HG03060 (cell line): ENCODE results near the gene SFN.

Experiments
- ATAC-seq: cut with Tn5 transposase; IDR thresholded peaks from one replicate; pipeline ENCODE4 v1.9.1; 2021; ENCODE audit warnings: low read depth, moderate number of reproducible peaks; ENCODE audit not compliant: unreplicated experiment

The SFN gene

DNA sequence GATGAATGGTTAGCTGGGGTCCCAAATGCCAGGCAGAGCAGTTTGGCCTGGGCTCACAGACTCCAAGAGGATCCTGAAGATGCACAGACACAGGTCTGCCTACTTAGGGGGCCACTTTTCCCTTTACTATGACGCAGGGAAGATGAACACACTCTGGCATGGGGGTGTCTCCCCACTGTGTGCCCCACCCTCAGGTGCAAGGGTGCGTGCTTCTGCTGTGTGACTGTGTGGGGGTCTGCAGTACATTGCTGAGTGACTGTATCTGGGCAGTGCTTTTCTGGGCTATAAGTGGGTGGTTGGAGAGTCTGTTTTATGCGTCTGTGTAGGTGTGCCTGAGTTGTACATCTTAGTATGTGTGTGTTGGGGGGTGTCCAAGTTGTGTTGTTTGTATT is 47.0 kb downstream of the SFN start:
- ATAC-seq, result no peak

DNA sequence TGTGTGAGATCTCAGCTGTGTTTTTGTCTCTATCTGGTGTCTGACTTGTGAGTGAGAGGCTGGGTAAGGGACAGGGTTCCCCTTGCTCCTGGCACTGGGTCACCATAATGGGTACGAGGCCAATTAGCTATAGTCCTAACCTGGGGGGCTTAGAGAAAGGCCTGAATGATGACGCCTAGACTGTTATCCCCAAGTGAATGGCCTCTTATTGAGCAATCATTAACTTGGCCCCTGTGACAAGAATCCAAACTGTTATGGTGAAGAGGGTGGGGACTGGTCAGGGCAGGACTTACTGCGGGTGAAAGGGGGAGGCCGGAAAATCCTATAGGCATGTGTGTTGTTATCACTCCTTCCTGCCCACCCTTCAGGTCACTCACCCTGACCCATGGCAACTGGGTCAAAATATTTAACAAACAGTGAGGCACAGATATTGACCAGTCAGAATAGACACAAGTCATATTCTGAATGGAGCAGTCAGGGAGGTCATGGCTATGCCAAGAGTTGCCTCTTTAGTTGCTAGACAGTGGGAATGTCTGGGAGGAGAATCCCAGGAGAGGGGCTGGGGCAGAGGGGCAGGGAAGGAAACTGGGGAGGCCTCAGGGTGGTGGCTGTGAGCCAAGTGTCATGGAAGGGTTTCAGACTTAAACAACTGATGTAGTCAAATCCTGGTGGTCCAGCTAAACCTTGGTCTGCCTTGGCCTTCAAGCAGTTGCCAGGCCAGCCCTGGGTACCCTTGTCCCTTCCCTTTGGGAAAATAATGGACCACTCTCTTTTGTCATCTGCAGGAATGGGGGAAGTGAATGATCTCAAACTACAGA is 47.6 kb downstream of the SFN start:
- ATAC-seq, result no peak

DNA sequence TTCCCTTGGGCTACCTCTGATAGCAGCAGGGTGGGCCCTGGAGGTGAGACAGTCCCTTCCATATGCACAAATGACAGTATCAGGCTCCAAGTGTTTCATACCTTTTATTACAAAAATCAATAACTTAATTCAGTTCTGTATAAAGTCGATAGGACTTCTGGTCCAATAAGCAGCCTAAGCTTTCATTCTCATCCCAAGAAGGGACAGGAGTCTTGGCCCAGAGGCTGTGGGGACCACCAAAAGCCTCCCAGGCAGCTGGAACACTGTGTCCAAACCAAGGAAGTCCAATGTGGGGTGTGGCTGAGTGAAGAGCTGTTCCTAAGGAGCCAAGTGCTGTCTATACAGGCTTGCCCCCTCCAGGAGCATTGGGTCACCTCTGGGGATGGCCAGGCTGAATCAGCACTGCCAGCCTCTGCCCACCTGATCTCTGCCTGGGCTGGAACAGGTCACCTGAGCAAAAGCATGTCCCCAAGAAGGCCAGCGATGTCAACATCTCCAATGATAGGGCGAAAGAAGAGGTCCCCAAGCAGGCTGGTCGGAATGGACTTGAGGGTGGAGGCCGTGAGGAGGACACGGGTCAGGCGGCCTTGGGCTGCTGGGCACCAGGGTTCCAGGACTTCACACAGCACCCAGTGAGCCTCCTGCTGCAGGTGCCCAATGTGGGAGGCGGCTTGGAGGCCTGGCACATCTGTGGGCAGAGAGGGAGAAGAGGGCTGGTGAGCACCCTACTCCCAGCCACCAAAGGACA is 48.6 kb downstream of the SFN start:
- ATAC-seq, result no peak

DNA sequence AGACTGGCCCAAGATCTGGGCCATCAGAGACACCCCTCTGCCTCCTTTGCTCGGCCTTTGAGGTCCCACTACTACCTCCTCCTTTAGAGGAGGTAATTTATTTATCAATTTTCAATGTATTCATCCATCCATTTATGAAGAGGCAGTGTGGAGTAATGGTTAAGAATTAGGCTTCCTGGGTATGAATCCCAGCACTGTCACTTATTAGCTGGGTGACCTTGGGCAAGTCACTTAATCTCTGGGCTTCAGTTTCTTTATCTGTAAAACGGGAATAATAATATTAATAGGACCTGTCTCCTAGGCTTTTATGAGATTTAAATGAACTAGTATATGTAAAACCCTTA is 49.2 kb downstream of the SFN start:
- no peak for ATAC-seq

DNA sequence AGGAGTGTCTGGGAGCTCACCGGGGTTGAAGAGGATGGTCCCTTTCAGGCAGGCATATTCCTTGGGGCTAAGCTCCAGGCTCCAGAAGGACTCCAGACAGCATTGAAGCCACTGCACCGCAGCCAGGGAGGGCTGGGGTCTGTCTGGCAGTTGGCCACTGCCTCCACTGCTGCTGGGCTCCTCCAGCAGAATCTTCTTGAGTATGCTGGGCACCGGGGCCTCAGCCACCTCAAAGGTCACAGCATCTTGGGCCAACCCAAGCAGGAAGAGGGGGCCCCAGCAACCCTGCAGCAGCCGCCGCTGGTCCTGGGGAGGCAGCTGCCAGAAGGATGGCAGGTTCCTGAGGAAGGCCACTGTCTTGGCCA is 50.4 kb downstream of the SFN start:
- no peak for ATAC-seq
